Esophagus squamous epithelium (tissue), 4 donors: Measurements from ENCODE around the gene CDK2.

Experiments
- CTCF ChIP-seq, 6 experiments: fragments of 450-650 bp in 4 of 6; fragments of 200-600 bp in 2 of 6; sonication (generic) in 2 of 6; IDR thresholded peaks; one replicate each; pipeline ENCODE4 v1.5.1; 2016 to 2019; ENCODE audit warnings: antibody characterized with exemption in 6 of 6, mild to moderate bottlenecking in 4 of 6, moderate library complexity in 4 of 6
- POLR2A ChIP-seq, 4 donors: fragments of 450-650 bp; IDR thresholded peaks; one replicate each; pipeline ENCODE4 v1.6.1; 2017; ENCODE audit warnings: antibody characterized with exemption in 4 of 4, mild to moderate bottlenecking in 4 of 4, moderate library complexity in 3 of 4

- TF ChIP-seq CTCF (IDR thresholded peaks at IDR 0.05) (no peak), POLR2A (IDR thresholded peaks at IDR 0.05) (no peak)
Observed at GRCh38 chr12:55993230-55993853, 26.7 kb downstream of the CDK2 start.
